ENCODE measurements around the gene TPM1.
A peak's percentile ranks its signal among the peaks of the same experiment; 100 is the strongest.

Gene TPM1

GRCh38 chr15:63075015-63075983 is 32.8 kb downstream of the TPM1 start:
- DNase-seq (ENCODE audit: low spot score), result no peak

GRCh38 chr15:63075984-63076713 is 33.6 kb downstream of the TPM1 start:
- no peak for DNase-seq (ENCODE audit: low spot score)

GRCh38 chr15:63076714-63077046 is 34.1 kb downstream of the TPM1 start:
- no peak for DNase-seq (ENCODE audit: low spot score)

- DNase-seq (ENCODE audit: low spot score), result no peak
Observed at GRCh38 chr15:63077952-63078351, 35.4 kb downstream of the TPM1 start.

GRCh38 chr15:63079947-63080626 is 37.5 kb downstream of the TPM1 start:
- DNase-seq (ENCODE audit: low spot score), result no peak

GRCh38 chr15:63080634-63081250 is 38.2 kb downstream of the TPM1 start:
- DNase-seq (ENCODE audit: low spot score), result no peak

- no peak for DNase-seq (ENCODE audit: low spot score)
Observed at GRCh38 chr15:63082366-63082765, 39.8 kb downstream of the TPM1 start.

GRCh38 chr15:63083044-63083443 is 40.5 kb downstream of the TPM1 start:
- no peak for DNase-seq (ENCODE audit: low spot score)

GRCh38 chr15:63083541-63083940 is 41.0 kb downstream of the TPM1 start:
- DNase-seq (ENCODE audit: low spot score), result no peak

- no peak for DNase-seq (ENCODE audit: low spot score)
Observed at GRCh38 chr15:63084806-63085205, 42.3 kb downstream of the TPM1 start.

- no peak for DNase-seq (ENCODE audit: low spot score)
Observed at GRCh38 chr15:63085289-63085688, 42.7 kb downstream of the TPM1 start.

GRCh38 chr15:63086271-63086670 is 43.7 kb downstream of the TPM1 start:
- DNase-seq (ENCODE audit: low spot score), result no peak

- no peak for DNase-seq (ENCODE audit: low spot score)
Observed at GRCh38 chr15:63086947-63087346, 44.4 kb downstream of the TPM1 start.

GRCh38 chr15:63088533-63089245 is 46.1 kb downstream of the TPM1 start:
- DNase-seq (ENCODE audit: low spot score), result no peak

- DNase-seq (ENCODE audit: low spot score), result no peak
Observed at GRCh38 chr15:63089260-63090043, 46.9 kb downstream of the TPM1 start.

- no peak for DNase-seq (ENCODE audit: low spot score)
Observed at GRCh38 chr15:63090472-63090871, 47.9 kb downstream of the TPM1 start.

- DNase-seq (ENCODE audit: low spot score), result no peak
Observed at GRCh38 chr15:63090887-63091286, 48.3 kb downstream of the TPM1 start.

- DNase-seq (ENCODE audit: low spot score), result no peak
Observed at GRCh38 chr15:63091679-63092446, 49.3 kb downstream of the TPM1 start.

GRCh38 chr15:63093486-63094205 is 51.1 kb downstream of the TPM1 start:
- peak; percentile 74 for DNase-seq (ENCODE audit: low spot score)

Data from CD4-positive, alpha-beta T cell treated with Interleukin-2 at 100 ng/mL for 4 hours (primary cell).